Activated CD8-positive, alpha-beta memory T cell treated with anti-CD3 and anti-CD28 coated beads for 1 hour (primary cell): ENCODE results near the gene DAGLA.
"Not testable (repeated sequence)": the region's sequence is repeated elsewhere in the genome, so short reads cannot be mapped to it uniquely, and the experiment has no call there.

Experiments
- DNase-seq, 2 donors: peaks; one replicate each; pipeline ENCODE4 v3.0.0-alpha.2; 2020; ENCODE audit warnings: low read depth in 1 of 2; ENCODE audit errors: extremely low read depth in 1 of 2

DAGLA gene, protein sequence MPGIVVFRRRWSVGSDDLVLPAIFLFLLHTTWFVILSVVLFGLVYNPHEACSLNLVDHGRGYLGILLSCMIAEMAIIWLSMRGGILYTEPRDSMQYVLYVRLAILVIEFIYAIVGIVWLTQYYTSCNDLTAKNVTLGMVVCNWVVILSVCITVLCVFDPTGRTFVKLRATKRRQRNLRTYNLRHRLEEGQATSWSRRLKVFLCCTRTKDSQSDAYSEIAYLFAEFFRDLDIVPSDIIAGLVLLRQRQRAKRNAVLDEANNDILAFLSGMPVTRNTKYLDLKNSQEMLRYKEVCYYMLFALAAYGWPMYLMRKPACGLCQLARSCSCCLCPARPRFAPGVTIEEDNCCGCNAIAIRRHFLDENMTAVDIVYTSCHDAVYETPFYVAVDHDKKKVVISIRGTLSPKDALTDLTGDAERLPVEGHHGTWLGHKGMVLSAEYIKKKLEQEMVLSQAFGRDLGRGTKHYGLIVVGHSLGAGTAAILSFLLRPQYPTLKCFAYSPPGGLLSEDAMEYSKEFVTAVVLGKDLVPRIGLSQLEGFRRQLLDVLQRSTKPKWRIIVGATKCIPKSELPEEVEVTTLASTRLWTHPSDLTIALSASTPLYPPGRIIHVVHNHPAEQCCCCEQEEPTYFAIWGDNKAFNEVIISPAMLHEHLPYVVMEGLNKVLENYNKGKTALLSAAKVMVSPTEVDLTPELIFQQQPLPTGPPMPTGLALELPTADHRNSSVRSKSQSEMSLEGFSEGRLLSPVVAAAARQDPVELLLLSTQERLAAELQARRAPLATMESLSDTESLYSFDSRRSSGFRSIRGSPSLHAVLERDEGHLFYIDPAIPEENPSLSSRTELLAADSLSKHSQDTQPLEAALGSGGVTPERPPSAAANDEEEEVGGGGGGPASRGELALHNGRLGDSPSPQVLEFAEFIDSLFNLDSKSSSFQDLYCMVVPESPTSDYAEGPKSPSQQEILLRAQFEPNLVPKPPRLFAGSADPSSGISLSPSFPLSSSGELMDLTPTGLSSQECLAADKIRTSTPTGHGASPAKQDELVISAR

DNA sequence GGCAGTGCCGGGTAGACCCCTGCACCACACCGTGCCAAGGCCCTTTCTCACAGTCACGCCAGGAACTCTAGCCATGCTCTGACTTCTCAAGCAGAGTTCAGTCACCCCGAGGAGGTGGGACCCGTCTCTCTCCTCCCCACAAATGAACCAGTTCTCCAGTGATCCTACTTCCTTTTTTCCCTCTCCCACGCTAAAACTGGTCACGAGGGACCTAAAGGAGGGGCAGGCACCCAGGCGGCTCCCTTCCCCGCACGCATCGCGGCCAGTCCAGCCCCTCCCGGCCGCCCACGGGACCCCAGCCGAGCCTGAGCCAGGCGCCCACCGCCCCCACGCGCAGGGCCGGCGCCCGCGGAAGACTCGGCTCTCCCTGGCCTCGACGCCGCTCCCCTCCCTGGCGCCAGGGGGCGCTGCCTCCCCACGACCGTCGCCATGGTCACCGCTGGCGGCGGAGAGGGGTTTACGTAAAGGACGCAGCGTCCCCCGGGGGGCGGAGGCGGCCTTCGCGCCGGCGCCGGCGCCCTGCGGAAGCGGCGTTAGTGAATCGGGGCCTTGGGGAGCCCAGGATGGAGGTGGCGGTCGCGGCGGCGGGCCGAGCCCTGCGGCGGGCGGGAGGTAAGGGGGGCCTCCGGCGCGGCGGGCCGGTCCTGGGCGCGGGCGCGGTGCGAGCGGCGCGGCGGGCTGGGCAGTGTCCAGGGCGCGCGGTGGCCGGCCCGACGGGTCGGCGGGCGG lies at the start of gene DAGLA:
Gene DAGLA, plus strand, starts transcription at position 499 of the 729 bp plus-strand sequence. CDS start 39,765 bp downstream, outside the sequence.
- peak; percentile 42 to 72 for DNase-seq

DNA sequence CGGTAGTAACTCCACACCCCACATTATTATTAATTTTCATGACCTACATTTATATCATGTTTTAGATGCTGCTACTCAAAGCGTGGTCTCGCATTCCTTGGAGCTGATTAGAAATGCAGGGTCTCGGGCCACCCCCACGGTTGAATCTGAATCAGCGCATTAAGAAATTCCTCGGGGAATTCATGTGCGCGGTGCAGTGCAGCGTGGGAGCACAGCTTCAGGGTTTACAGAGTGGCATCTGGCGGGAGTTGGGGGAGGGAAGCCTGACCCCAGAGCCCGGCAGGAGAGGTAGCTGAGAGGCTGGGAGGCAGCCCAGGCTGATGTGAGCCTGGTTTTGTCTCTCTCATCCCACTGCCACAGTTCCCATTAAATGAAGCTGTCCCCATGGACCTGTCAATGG lies 48.1 kb upstream of the DAGLA start:
- no peak for DNase-seq

DNA sequence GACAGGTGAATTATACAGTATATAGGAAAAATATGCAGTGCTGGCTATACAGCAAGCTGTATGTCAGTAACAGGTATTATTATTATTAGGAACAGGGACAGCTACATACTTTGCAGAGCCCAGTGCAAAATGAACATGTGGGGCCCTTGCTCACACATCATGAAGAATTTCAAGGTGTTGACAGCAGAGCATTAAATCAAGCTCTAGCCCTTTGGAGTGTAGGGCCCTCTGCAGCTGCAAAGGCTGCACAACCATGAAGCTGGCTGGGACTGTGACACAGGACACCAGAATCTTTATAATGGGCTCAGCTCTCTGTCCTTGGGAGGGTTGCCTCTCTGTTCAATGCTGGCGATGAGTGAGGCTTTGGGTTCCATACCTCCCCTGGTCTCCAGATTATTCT lies 44.9 kb upstream of the DAGLA start:
- DNase-seq: no peak

DNA sequence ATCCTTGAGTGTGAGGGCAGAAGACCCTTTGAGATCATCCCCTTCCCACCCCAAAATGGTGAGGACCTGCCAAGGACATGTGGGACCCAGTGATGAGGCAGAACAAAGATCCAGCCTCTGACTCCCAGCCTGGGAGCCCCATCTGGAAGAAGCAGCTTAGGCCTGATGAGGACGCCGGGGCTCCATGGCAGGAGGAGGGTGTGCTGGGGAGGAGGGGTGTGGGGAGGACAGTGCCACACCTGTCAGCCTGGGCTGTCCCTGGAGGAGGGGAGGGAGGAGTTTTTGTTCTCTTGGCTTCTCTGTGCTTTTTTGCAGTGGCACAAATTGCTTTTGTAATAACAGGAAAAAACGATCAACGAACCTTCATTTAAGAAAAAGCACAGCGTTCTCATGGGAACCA lies 44.4 kb upstream of the DAGLA start:
- DNase-seq: no peak

DNA sequence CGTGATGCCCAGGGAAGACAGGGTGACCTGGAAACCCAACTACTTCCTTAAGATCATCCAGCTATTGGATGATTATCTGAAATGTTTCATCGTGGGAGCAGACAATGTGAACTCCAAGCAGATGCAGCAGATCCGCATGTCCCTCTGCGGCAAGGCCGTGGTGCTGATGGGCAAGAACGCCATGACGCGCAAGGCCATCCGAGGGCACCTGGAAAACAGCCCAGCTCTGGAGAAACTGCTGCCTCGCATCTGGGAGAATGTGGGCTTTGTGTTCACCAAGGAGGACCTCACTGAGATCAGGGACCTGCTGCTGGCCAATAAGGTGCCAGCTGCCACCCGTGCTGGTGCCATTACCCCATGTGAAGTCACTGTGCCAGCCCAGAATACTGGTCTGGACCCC lies 43.5 kb upstream of the DAGLA start:
- DNase-seq: no peak

DNA sequence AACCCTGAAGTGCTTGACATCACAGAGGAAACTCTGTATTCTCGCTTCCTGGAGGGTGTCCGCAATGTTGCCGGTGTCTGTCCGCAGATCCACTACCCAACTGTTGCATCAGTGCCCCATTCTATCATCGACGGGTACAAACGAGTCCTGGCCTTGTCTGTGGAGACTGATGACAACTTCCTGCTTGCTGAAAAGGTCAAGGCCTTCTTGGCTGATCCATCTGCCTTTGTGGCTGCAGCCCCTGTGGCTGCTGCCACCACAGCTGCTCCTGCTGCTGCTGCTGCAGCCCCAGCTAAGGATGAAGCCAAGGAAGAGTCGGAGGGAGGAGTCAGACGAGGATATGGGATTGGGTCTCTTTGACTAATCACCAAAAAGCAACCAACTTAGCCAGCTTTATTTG lies 42.9 kb upstream of the DAGLA start:
- no peak for DNase-seq

DNA sequence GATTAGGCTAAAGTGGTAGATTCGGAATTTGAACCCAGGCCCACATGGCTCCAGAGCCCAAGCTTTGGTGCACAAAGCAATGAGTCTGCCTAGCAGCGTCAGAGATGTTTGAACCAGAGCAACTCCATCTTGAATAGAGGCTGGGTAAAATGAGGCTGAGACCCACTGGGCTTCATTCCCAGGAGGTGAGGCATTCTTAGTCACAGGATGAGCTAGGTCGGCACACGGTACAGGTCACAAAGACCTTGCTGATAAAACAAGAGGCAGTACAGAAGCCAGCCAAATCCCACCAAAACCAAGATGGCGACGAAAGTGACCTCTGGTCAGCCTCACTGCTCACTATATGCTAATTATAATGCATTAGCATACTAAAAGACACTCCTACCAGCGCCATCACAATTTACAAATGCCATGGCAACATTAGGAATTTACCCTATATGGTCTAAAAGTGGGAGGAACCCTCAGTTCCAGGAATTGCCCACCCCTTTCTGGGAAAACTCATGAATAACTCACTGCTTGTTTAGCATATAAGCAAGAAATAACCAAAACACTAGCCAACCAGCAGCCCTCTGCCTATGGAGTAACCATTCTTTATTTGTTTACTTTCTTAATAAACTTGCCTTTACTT lies 40.3 kb upstream of the DAGLA start:
- no peak for DNase-seq

DNA sequence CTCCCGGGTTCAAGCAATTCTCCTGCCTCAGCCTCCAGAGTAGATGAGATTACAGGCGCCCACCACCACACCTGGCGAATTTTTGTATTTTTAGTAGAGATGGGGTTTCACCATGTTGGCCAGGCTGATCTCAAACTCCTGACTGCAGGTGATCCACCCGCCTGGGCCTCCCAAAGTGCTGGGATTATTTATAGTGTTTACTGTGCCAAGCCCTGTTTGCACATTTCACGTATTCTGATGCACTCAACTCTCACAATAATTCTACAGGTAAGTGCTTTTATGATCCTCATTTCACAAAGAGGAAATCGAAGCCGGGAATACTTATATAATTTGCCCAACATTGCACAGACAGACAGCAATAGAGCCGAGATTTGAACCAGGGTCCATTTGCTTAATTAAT lies 38.0 kb upstream of the DAGLA start:
- no peak for DNase-seq

DNA sequence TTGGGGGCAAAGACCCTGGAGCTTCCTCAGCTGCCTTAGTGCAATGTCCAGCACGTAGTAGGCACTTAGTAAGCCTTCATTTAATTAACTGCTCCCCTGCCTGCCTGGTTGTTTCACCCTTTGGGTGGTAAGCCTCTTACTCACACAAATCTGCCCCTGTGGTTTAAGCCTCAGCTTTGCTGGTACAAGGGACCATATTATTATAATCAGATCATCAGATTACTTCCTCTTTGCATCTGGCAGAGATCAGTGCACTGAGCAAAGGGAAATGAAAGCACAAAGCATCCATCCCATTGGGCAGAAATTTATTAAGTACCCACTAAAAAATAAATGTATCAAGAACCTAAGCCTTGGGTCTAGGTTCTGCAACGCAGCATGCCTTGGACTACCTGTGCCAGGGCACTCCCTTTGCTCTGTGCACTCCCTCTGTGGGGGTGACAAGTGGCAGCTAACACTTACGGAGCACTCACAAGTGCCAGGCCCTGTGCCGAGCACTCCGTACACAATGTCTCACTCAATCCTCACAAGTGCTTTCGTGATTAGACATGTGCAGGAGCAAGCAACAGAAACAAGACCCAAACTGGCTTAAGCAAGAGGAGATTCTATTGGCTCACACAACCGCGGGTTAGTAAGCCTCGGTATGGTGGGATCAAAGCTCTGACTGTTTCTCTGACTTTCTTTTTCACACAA lies 34.9 kb upstream of the DAGLA start:
- DNase-seq: no peak

DNA sequence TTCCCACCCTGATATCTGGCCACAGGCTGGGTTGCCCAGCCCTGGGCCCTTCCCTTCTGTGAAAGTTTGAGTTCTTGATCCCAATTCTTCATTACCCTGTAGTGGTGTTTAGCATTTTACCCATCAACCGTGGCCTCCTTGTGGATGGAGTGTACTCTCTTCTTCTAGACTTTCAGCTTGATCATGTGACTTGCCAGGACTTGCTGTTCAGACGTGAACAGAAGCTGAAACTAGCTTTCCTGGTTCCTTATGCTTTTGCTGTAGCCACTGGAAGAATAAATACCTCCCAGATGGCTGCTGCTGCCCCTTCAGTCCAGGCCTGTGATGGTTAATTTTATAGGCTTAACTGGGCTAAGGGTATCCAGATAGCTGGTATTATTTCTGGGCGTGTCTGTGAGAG lies 32.7 kb upstream of the DAGLA start:
- DNase-seq: no peak

DNA sequence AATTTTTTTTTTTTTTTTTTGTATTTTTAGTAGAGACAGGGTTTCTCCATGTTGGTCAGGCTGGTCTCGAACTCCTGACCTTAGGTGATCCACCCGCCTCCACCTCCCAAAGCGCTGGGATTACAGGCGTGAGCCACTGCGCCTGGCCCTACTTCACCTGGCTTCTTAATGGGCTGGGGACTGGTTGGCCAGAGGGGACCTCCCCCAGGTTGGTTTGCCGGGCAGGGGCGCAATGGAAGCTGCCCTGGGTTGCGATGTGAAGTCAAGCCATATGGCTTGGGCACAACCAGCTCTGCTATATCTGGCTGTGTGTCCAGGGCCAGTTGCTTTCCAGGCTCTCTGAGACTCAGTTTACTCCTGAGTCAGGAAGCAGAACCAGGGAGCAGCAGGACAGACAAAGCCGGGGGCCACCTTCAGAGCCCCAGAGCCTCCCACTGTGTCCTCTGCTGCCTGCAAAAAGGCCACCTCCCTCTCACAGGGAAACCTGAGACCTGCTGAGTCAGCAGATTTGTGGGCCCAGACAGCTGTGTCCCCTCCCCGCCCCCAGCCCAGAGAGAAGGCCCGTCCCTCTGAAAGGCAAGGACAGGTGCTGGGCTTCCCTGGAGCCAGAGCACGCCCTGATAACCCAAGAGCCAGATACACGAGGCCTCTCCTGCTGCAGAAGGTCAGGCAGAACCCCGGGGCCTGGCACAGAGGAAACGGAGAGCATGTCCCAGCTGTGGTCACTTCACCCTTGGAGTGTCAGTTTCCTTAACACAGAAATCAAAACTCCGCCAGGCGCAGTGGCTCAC lies 29.2 kb upstream of the DAGLA start:
- DNase-seq: no peak

DNA sequence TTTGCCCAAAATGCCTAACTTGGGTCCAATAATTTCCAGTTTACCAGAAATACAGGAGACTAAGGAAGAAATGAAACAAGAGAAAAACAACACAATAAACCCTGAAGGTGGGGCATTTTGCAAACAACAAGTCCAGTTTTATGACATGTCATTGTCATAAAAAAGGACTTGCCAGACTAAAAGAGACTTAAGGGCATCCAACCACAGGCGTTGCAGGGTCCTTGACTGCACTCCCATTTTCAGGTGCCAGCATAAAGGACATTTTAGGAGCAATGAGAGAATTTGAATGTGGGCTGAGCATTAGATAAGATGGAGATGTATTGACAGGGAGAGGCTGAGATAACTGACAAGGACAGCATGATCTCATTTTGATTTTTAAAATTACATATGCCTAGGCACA lies 28.1 kb upstream of the DAGLA start:
- DNase-seq: no peak

DNA sequence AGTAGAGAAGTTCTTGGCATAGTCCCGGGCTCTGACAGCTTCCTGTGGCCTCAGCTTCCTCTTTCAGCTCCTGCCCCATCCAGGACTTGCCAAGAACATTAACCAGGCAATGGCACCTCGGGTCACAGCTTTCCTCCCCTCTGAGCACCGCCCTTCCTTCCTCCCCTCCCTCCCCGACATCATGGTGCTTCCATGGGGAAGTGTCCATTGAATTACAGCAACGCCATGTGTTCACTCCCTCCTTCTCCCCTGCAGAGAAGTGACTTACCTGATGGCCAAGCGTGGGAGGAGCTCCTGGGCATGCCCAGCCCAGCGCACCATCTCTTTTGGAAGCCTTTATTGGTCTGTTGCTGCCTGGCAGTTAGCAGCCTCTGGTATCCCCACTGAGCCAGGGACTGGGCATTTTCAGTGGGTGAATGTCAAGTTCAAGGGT lies 25.8 kb upstream of the DAGLA start:
- DNase-seq: no peak

DNA sequence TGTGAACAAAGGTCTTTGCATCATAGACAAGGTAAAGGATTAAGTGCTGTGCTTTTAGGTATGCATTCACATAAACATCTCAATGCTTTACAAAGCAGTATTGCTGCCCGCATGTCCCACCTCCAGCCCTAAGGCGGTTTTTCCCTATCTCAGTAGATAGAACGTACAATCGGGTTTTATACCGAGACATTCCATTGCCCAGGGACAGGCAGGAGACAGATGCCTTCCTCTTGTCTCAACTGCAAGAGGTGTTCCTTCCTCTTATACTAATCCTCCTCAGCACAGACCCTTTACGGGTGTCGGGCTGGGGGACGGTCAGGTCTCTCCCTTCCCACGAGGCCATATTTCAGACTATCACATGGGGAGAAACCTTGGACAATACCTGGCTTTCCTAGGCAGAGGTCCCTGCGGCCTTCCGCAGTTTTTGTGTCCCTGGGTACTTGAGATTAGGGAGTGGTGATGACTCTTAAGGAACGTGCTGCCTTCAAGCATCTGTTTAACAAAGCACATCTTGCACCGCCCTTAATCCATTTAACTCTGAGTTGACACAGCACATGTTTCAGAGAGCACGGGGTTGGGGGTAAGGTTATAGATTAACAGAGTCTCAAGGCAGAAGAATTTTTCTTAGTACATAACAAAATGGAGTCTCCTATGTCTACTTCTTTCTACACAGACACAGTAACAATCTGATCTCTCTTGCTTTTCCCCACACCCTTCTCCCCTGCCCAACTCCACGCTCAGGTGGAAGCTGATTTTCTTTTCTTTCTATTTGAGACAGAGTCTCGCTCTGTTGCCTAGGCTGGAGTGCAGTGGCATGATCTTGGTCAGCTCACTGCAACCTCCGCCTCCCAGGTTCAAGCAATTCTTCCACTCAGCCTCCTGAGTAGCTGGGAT lies 24.7 kb upstream of the DAGLA start:
- not testable (repeated sequence) for DNase-seq

DNA sequence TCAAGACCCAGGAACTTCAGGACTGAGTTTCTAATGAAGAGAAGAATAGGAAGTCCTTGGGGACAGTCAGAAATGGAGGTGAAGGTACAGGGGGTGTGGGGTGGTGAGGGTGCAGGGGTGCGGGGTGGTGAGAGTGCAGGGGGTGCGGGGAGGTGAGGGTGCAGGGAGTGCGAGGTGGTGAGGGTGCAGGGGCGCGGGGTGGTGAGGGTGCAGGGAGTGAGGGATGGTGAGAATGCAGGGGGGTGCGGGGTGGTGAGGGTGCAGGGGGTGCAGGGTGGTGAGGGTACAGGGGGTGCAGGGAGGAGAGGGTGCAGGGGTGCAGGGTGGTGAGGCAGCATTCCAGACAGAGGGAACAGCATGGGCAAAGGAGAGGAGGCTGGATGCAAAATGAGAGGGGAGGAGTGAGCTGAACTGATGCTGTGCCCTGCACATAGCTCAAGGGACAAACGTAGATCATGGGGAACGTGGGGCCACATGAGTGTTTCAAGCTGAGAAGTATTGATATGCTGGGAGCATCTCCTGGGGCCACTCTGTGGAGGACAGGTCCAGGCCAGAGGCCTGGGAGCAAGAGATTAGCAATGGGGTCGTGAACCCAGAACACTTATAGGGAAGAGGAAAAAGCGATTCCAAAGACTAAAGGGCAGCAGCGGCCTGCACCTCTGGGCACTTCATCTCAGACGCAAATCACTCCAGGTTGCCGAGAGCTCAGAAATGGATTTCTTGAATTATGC lies 23.7 kb upstream of the DAGLA start:
- DNase-seq: no peak

DNA sequence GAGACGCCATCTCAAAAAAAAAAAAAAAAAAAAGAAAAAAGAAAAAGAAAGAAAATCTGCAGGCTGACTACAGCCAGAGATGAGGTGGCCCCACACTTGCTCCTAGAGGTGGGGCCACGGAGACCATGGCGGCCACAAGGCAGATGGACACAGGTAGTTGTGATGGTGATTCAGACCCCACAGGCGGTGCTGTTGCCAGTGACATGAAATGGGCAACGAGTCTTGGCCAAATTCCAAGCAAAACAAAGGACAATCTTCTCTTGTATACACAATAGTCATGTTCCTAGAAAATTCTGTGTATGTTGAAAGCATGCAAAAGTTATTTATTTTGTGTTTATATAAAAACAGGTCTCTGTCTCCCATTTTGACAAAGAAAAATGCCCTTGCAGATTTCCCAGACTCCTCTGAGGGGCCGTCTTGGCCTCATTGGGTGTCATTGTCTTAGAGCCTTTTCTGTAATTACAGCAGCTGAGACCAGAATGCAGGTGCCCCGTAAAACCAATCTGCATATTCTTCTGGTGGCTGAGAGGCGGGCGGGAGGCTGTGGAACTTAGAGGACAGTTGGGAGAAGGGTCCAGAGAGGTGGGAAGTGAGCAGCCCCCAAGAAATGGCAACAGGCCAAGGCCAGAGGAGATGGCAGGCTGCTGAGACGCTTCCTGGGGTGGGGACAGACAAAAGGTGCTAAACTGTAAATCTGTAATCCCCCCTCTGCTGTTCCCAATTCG lies 22.5 kb upstream of the DAGLA start:
- DNase-seq: no peak
